ENCODE measurements around the gene PCP4L1.

DNA sequence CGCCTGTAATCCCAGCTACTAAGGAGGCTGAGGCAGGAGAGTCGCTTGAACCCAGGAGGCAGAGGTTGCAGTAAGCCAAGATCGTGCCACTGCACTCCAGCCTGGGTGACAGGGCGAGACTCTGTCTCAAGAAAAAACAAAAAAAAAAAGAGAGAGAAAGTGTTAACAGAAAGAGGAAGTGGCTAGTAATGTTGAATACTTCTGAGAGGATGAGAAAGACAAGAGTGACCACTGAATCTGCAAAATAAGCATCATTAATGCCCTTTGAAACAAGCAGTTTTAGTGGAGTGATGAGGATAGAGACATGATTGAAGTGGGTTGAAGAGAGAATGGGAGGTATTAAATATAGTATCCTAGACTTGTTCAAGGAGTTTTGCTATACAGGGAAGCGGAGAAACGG, 39.6 kb downstream of the PCP4L1 start:
- TF ChIP-seq CTCF (IDR thresholded peaks at IDR 0.05) = no peak
- TF ChIP-seq POLR2A (IDR thresholded peaks at IDR 0.05) = no peak
- no peak for TF ChIP-seq EP300 (IDR thresholded peaks at IDR 0.05)

Measured in ovary (tissue), 3 donors.